SH-SY5Y (cell line): Measurements from ENCODE around the gene AGMO.

Experiments used
- GATA2 ChIP-seq: IDR thresholded peaks from 2 replicates; pipeline ENCODE4 v1.6.1; 2011; ENCODE audit warnings: mild to moderate bottlenecking, low read depth, low read length
- GATA3 ChIP-seq: IDR thresholded peaks from 2 replicates; pipeline ENCODE4 v1.6.1; 2011; ENCODE audit warnings: low read depth, mild to moderate bottlenecking, low read length, moderate library complexity

- no peak for TF ChIP-seq GATA2
- TF ChIP-seq GATA3, result no peak
Observed at GRCh38 chr7:15199482-15199881, 362.3 kb downstream of the AGMO start.
